Ectodermal cell (in vitro differentiated cells): ENCODE data around the gene GNG11.
"Not testable (repeated sequence)": the region's sequence is repeated elsewhere in the genome, so short reads cannot be mapped to it uniquely, and the experiment has no call there.

Experiments
- H3K27ac ChIP-seq: 2 replicates; pipeline ENCODE4 v1.7.0; 2013; ENCODE audit warnings: mild to moderate bottlenecking, low read depth, low read length; ENCODE audit not compliant: insufficient read depth, poor library complexity, severe bottlenecking
- H3K27me3 ChIP-seq: 2 replicates; pipeline ENCODE4 v1.7.0; 2013; ENCODE audit warnings: mild to moderate bottlenecking, low read length; ENCODE audit not compliant: insufficient read depth, control insufficient read depth, poor library complexity, severe bottlenecking
- H3K36me3 ChIP-seq: one replicate; pipeline ENCODE4 v1.7.0; 2013; ENCODE audit warnings: low read length; ENCODE audit not compliant: control insufficient read depth, insufficient read depth
- H3K4me1 ChIP-seq: one replicate; pipeline ENCODE4 v1.7.0; 2013; ENCODE audit warnings: low read length; ENCODE audit not compliant: control insufficient read depth, insufficient read depth
- H3K4me3 ChIP-seq: 2 replicates; pipeline ENCODE4 v1.7.0; 2013; ENCODE audit warnings: low read depth, low read length, control low read depth; ENCODE audit not compliant: insufficient read depth
- H3K9me3 ChIP-seq: 2 replicates; pipeline ENCODE4 v1.7.0; 2013; ENCODE audit warnings: mild to moderate bottlenecking, low read length, moderate library complexity; ENCODE audit not compliant: control insufficient read depth
- WGBS, 2 experiments: methylation state at CpG; one replicate each; pipeline ENCODE4 v1.1.7; 2013; ENCODE audit warnings: missing lambda C conversion rate in 2 of 2; 5-methylcytosine and 5-hydroxymethylcytosine counted together

GNG11 gene

DNA sequence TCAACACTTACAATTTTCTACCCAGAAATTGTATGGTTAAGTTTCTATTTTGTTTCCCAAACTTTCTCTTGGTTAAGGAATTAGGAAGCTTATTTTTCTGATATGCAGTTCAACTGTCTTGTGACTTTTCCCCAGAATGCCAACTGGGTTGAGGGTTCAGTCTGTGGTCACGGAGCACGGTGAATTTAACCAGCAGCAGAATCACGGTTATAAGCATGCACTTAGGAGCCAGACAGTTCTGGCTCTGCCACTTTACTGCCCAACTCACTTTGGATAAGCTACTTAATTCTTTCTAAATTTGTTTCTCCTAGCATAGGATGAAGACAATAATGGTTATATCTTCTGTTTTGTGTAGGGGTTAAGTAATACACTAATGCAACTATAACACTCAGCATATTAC is 10.3 kb upstream of the GNG11 start:
- not testable (repeated sequence) for H3K36me3 ChIP-seq, H3K27ac ChIP-seq, H3K27me3 ChIP-seq, H3K4me1 ChIP-seq, H3K9me3 ChIP-seq, H3K4me3 ChIP-seq
- WGBS, 2 experiments, result no CpG with 5 or more reads among the region's 3 CpGs

- not testable (repeated sequence) for H3K9me3 ChIP-seq, H3K36me3 ChIP-seq, H3K27me3 ChIP-seq, H3K27ac ChIP-seq, H3K4me3 ChIP-seq, H3K4me1 ChIP-seq
Measured at GRCh38 chr7:93911661-93912060, 9.9 kb upstream of the GNG11 start.

- H3K27ac ChIP-seq, result no peak overlapping the region
Measured at GRCh38 chr7:93913197-93913596, 8.3 kb upstream of the GNG11 start.

DNA sequence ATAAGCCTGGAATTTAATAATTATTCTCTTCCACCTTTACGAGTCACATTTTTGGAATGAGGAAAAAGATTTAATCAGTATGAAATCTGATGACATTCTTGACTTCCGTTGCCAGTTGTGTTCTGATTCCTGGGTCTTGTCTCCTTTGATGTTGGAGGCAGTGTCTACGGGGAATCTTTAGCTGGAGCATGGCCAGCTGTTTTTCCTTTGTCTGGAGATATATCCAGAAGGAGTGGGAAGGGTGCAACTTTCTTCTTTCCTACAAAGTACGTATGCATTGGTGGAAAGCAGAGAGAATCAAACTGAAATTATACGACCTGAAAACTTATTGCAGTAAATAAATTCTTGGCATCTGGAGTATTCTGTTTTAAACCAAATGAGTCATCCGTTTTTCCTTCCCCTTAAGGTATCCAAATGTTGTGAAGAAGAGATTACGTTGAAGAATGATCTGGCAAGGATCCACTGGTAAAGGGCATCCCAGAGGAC is 6.9 kb upstream of the GNG11 start:
- H3K9me3 ChIP-seq, result no peaks in the 10 kb centered on the region
- 91 to 92% methylated on average over 6 to 7 of the region's 7 CpGs for WGBS, 2 experiments
- H3K36me3 ChIP-seq, result no peaks in the 10 kb centered on the region
- no peaks in the 10 kb centered on the region for H3K27me3 ChIP-seq
- H3K27ac ChIP-seq, result no peak overlapping the region
- H3K4me1 ChIP-seq, result no peaks in the 10 kb centered on the region
- no peak overlapping the region for H3K4me3 ChIP-seq

More at GRCh38 chr7:93913197-93913596, 8.3 kb upstream of the GNG11 start:
- no peak overlapping the region for H3K4me3 ChIP-seq
- no peaks in the 10 kb centered on the region for H3K9me3 ChIP-seq
- no peaks in the 10 kb centered on the region for H3K27me3 ChIP-seq
- H3K36me3 ChIP-seq, result no peaks in the 10 kb centered on the region
- no peaks in the 10 kb centered on the region for H3K4me1 ChIP-seq

- not testable (repeated sequence) for H3K27ac ChIP-seq, H3K4me3 ChIP-seq, H3K9me3 ChIP-seq, H3K36me3 ChIP-seq, H3K4me1 ChIP-seq, H3K27me3 ChIP-seq
- WGBS, 2 experiments, result no CpG with 5 or more reads among the region's 3 CpGs
Measured at GRCh38 chr7:93915206-93915842, 6.2 kb upstream of the GNG11 start.

- H3K27ac ChIP-seq, H3K4me3 ChIP-seq, H3K27me3 ChIP-seq, H3K36me3 ChIP-seq, H3K4me1 ChIP-seq, H3K9me3 ChIP-seq: not testable (repeated sequence)
Measured at GRCh38 chr7:93915888-93916287, 5.6 kb upstream of the GNG11 start.

DNA sequence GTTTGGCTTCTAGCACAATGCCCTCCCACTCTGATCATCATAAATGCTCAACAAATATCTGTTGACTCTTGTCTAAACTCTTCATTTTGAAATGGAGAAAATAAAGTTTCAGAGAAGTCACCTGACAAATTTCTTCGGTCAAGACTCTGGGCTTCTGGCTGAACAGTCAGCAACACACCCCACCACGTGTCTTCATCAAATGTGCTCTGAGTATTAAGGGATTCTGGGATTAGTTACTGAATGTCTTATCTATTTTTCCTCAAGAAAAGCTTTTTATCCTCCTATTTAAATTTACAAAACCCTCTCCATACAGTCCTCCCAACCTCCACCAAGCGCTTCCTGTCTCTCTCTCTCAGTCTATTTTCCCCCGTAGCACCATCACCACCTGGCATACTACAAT is 5.2 kb upstream of the GNG11 start:
- H3K4me1 ChIP-seq, H3K36me3 ChIP-seq, H3K27ac ChIP-seq, H3K4me3 ChIP-seq, H3K9me3 ChIP-seq, H3K27me3 ChIP-seq: not testable (repeated sequence)
- WGBS, 2 experiments, result 89 to 92% methylated on average over 3 of the region's 4 CpGs

DNA sequence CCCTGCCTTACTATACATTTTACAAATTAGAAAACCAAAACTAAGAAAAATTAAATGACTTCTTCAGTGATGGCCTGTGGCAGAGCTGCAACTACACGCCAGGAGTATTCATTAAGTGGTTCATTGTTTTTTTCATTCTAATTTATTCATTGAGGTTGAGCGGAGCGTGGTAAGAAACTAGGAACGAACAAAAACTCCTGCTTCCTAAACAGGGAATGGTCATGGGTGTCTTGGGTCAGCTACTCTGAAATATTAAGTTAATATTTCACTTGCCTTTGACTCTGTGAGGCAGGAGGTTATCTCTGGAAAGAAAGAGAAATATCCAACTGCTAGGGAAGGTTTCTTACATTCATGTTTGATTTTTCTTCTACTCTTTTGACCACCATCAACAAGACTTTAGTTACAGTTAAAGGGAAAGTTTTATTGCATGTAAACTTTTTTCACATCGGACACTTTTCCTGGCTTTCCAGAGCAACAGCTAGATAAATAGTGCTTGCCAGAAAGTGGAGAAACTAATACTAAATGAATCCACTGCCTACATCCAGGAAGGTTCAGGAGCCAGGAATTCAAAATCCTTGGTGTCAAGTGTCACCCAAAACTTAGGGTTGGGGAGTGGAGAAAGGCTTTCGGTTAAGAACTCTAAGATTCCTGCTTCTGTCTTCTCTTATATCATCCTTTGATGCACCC is 896 bp upstream of the GNG11 start:
- H3K4me3 ChIP-seq, result no peak overlapping the region
- peaks cover 3% of the 10 kb centered on the region for H3K4me1 ChIP-seq
- WGBS, 2 experiments, result 85 to 88% methylated on average over 6 of the region's 6 CpGs
- no peak overlapping the region for H3K27ac ChIP-seq
- no peaks in the 10 kb centered on the region for H3K36me3 ChIP-seq
- peaks cover 7% of the 10 kb centered on the region for H3K27me3 ChIP-seq
- H3K9me3 ChIP-seq, result no peaks in the 10 kb centered on the region

DNA sequence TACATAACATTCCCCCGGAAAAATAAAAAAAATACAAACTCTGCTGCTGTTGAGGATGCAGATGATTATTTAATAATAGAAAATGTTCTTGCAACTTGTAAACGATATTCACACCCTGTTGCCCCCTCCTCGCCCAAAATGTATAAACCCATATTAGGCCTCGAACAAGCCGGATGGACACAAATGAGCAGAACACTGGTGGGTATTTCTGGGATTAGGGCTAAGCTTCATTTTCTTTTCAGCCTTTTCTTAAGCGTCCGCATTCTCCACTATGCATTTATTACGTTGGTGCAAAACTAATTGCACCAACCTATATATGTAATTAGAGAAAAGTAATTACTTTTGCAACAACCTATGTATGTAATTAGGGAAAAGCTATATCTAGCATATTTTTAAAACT is 349 bp upstream of the GNG11 start:
- peaks cover 3% of the 10 kb centered on the region for H3K4me1 ChIP-seq
- H3K9me3 ChIP-seq, result no peaks in the 10 kb centered on the region
- 85% methylated on average over 4 to 7 of the region's 8 CpGs for WGBS, 2 experiments
- no peaks in the 10 kb centered on the region for H3K36me3 ChIP-seq
- peaks cover 7% of the 10 kb centered on the region for H3K27me3 ChIP-seq
- no peak overlapping the region for H3K4me3 ChIP-seq
- no peak overlapping the region for H3K27ac ChIP-seq

DNA sequence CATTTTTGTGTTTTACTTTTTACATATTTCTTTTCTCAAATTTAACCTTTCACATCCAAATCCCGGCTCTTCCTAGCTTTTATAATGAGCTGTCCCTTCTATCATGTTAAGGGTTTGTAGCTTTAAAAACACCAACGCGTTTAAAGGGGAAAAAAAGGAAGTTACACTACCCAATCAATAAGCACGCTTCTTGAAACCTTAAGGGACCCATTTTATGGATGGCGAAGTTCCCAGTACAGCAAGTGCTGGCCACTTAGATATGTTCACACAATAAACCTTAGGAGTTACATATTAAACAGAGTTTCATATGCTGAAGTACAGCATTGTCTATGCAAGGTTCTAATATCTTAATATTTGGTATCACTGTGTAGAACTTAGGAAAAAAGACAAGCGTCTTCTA is 1.8 kb downstream of the GNG11 start:
- Histone ChIP-seq H3K27ac (no peak overlapping the region), H3K4me3 (no peak overlapping the region)
- WGBS, 2 experiments, result 89 to 98% methylated on average over 5 of the region's 6 CpGs

More for the DNA sequence above, 1.8 kb downstream of the GNG11 start:
- H3K27me3 ChIP-seq, result peaks cover 7% of the 10 kb centered on the region
- H3K36me3 ChIP-seq, result no peaks in the 10 kb centered on the region
- H3K4me1 ChIP-seq, result peaks cover 3% of the 10 kb centered on the region
- H3K9me3 ChIP-seq, result no peaks in the 10 kb centered on the region
